OCI-LY7 (cell line): Measurements from ENCODE around the gene RTN4RL2.

Experiments
- EZH2phosphoT487 ChIP-seq: fragments of 200-600 bp; sonication (generic); IDR thresholded peaks from 2 replicates; pipeline ENCODE4 v1.6.1; 2018; ENCODE audit warnings: low read depth, borderline replicate concordance, mild to moderate bottlenecking, mixed run types, antibody characterized with exemption, low read length, moderate library complexity, mixed read lengths
- TF ChIP-seq, protein P1 (sequence below): fragments of 200-600 bp; sonication (generic); conservative IDR thresholded peaks from 2 replicates; pipeline ENCODE4 v1.5.1; 2014; ENCODE audit warnings: mild to moderate bottlenecking, antibody characterized with exemption, low read length, moderate library complexity, mixed read lengths

GRCh38 chr11:57511741-57512430 lies 51.6 kb downstream of the RTN4RL2 start:
- TF ChIP-seq, protein P1, sequence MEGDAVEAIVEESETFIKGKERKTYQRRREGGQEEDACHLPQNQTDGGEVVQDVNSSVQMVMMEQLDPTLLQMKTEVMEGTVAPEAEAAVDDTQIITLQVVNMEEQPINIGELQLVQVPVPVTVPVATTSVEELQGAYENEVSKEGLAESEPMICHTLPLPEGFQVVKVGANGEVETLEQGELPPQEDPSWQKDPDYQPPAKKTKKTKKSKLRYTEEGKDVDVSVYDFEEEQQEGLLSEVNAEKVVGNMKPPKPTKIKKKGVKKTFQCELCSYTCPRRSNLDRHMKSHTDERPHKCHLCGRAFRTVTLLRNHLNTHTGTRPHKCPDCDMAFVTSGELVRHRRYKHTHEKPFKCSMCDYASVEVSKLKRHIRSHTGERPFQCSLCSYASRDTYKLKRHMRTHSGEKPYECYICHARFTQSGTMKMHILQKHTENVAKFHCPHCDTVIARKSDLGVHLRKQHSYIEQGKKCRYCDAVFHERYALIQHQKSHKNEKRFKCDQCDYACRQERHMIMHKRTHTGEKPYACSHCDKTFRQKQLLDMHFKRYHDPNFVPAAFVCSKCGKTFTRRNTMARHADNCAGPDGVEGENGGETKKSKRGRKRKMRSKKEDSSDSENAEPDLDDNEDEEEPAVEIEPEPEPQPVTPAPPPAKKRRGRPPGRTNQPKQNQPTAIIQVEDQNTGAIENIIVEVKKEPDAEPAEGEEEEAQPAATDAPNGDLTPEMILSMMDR, result no peak
- TF ChIP-seq EZH2phosphoT487, result no peak
